T-helper 2 cell (primary cell): ENCODE results near the gene SPON1.
A peak's percentile ranks its signal among the peaks of the same experiment; 100 is the strongest.

Experiments used
- DNase-seq, 5 experiments: peaks; one replicate each; pipeline versions ENCODE4 v3.0.0 to v3.0.0-alpha.2; 2012 to 2022

Gene SPON1

GRCh38 chr11:13944911-13945425, 17.6 kb upstream of the SPON1 start:
- DNase-seq: no peak

- no peak for DNase-seq
Observed at GRCh38 chr11:13947379-13947778, 15.1 kb upstream of the SPON1 start.

GRCh38 chr11:13949876-13950275, 12.6 kb upstream of the SPON1 start:
- DNase-seq: no peak

- DNase-seq: no peak
Observed at GRCh38 chr11:13952221-13952620, 10.3 kb upstream of the SPON1 start.

- DNase-seq: no peak
Observed at GRCh38 chr11:13952668-13953067, 9.9 kb upstream of the SPON1 start.

- DNase-seq: no peak
Observed at GRCh38 chr11:13954591-13954990, 7.9 kb upstream of the SPON1 start.

- peak in 4 of 5 experiments; percentile 13 to 58 (median 39) for DNase-seq
Observed at GRCh38 chr11:13955971-13956421, 6.5 kb upstream of the SPON1 start.

- DNase-seq: no peak
Observed at GRCh38 chr11:13956988-13957387, 5.5 kb upstream of the SPON1 start.

- no peak for DNase-seq
Observed at GRCh38 chr11:13958641-13959400, 3.7 kb upstream of the SPON1 start.

- no peak for DNase-seq
Observed at GRCh38 chr11:13962198-13962561, 343 bp upstream of the SPON1 start.

- peak in 1 of 5 experiments; percentile 20 for DNase-seq
Observed at GRCh38 chr11:13963169-13963948, 836 bp downstream of the SPON1 start.

GRCh38 chr11:13963949-13964770, 1.6 kb downstream of the SPON1 start:
- DNase-seq: no peak

GRCh38 chr11:13964771-13965074, 2.2 kb downstream of the SPON1 start:
- DNase-seq: no peak

GRCh38 chr11:13965337-13965736, 2.8 kb downstream of the SPON1 start:
- no peak for DNase-seq

- no peak for DNase-seq
Observed at GRCh38 chr11:13966013-13966412, 3.5 kb downstream of the SPON1 start.

- DNase-seq: no peak
Observed at GRCh38 chr11:13966486-13966885, 4.0 kb downstream of the SPON1 start.

- DNase-seq: no peak
Observed at GRCh38 chr11:13970986-13971385, 8.5 kb downstream of the SPON1 start.

- DNase-seq: peak in 1 of 5 experiments; percentile 43
Observed at GRCh38 chr11:13972043-13972910, 9.8 kb downstream of the SPON1 start.

- no peak for DNase-seq
Observed at GRCh38 chr11:13972944-13973343, 10.4 kb downstream of the SPON1 start.

- no peak for DNase-seq
Observed at GRCh38 chr11:13974631-13975030, 12.1 kb downstream of the SPON1 start.

GRCh38 chr11:13983081-13983751, 20.7 kb downstream of the SPON1 start:
- DNase-seq: no peak
